ENCODE measurements around the gene KLF11.

GRCh38 chr2:10087360-10087759 lies 44.0 kb downstream of the KLF11 start:
- TF ChIP-seq CTCF (IDR thresholded peaks at IDR 0.05) (no peak), TAF1 (IDR thresholded peaks at IDR 0.05; ENCODE audit: borderline replicate concordance, low read depth, low read length) (no peak), USF1 (IDR thresholded peaks at IDR 0.05; ENCODE audit: borderline replicate concordance, low read depth) (no peak), RFX5 (IDR thresholded peaks at IDR 0.05; ENCODE audit: low read length) (no peak), EZH2phosphoT487 (IDR thresholded peaks at IDR 0.05; ENCODE audit: borderline replicate concordance, low read depth) (no peak), NRF1 (IDR thresholded peaks at IDR 0.05; ENCODE audit: low read depth, low read length) (no peak), NFIC (IDR thresholded peaks at IDR 0.05; ENCODE audit: borderline replicate concordance) (no peak), RXRA (IDR thresholded peaks at IDR 0.05; ENCODE audit: borderline replicate concordance, low read depth) (no peak), SMC3 (IDR thresholded peaks at IDR 0.05; ENCODE audit: low read depth, low read length) (no peak), YY1 (IDR thresholded peaks at IDR 0.05; ENCODE audit: low read depth) (no peak), POLR2AphosphoS5 (IDR thresholded peaks at IDR 0.05; ENCODE audit: low read depth, low read length) (no peak), EP300 (IDR thresholded peaks at IDR 0.05; ENCODE audit: borderline replicate concordance in 1 of 2, low read depth in 1 of 2, low read length in 1 of 2) (no peak), USF2 (IDR thresholded peaks at IDR 0.05; ENCODE audit: borderline replicate concordance, low read depth, low read length) (no peak), REST (IDR thresholded peaks at IDR 0.05; ENCODE audit: low read depth, low read length) (no peak)
